K562 (cell line): ENCODE data around the gene GZMM. TPM values are rescaled to one million over a fixed set of nuclear protein-coding genes. Genes with fewer than 3 reads are reported as not detected.

Experiments
- ARID4B ChIP-seq: sonication (generic); formaldehyde crosslinking; IDR thresholded peaks from 2 replicates; pipeline ENCODE4 v1.8.0; 2022; ENCODE audit warnings: mild to moderate bottlenecking, missing genetic modification reagents
- FIP1L1 ChIP-seq: fragments of 200-400 bp; formaldehyde crosslinking; IDR thresholded peaks from 2 replicates; pipeline ENCODE4 v1.6.1; 2018; ENCODE audit warnings: mild to moderate bottlenecking, low read depth, low read length; ENCODE audit not compliant: poor library complexity, severe bottlenecking
- FOS ChIP-seq: IDR thresholded peaks from 3 replicates; pipeline ENCODE4 v1.6.1; 2011; ENCODE audit not compliant: insufficient read length; ENCODE audit errors: extremely low read depth
- HNRNPH1 ChIP-seq: fragments of 200-400 bp; formaldehyde crosslinking; optimal IDR thresholded peaks from 2 replicates; pipeline ENCODE3; 2017; ENCODE audit warnings: low read depth, mild to moderate bottlenecking, low read length, moderate library complexity
- MBD2 ChIP-seq: sonication (generic); IDR thresholded peaks from 2 replicates; pipeline ENCODE4 v1.6.1; 2016; ENCODE audit warnings: low read depth, borderline replicate concordance
- PCBP1 ChIP-seq: fragments of 200-400 bp; formaldehyde crosslinking; IDR thresholded peaks from 2 replicates; pipeline ENCODE4 v1.6.1; 2018; ENCODE audit warnings: mild to moderate bottlenecking, low read depth, low read length; ENCODE audit not compliant: poor library complexity, severe bottlenecking
- POLR3A ChIP-seq: IDR thresholded peaks from 2 replicates; pipeline ENCODE4 v1.6.1; 2011; ENCODE audit warnings: borderline replicate concordance, mild to moderate bottlenecking, moderate library complexity; ENCODE audit not compliant: insufficient read length, insufficient read depth; ENCODE audit errors: extremely low read depth
- RBBP5 ChIP-seq: fragments of 200-600 bp; sonication (generic); IDR thresholded peaks from 2 replicates; pipeline ENCODE4 v1.6.1; 2012; ENCODE audit warnings: borderline replicate concordance, mild to moderate bottlenecking, low read length, control low read depth, inconsistent platforms; ENCODE audit not compliant: insufficient read depth, poor library complexity, severe bottlenecking
- SRSF9 ChIP-seq: fragments of 200-400 bp; formaldehyde crosslinking; IDR thresholded peaks from 2 replicates; pipeline ENCODE4 v1.6.1; 2017; ENCODE audit warnings: low read depth, low read length, borderline replicate concordance
- UBTF ChIP-seq, 2 experiments: IDR thresholded peaks; 2 replicates each; pipeline ENCODE4 v1.6.1; 2012; ENCODE audit warnings: improper control_type of control experiment in 2 of 2, low read depth in 2 of 2, low read length in 2 of 2, borderline replicate concordance in 1 of 2
- XRCC3 ChIP-seq: fragments of 450-650 bp; IDR thresholded peaks from 2 replicates; pipeline ENCODE4 v1.6.1; 2017; ENCODE audit warnings: mild to moderate bottlenecking, moderate library complexity
- ZNF140 ChIP-seq: fragments of 250-450 bp; sonication (Bioruptor Pico); IDR thresholded peaks from 2 replicates; pipeline ENCODE4 v1.8.0; 2021; ENCODE audit warnings: moderate library complexity, mild to moderate bottlenecking, inconsistent platforms
- ZNF639 ChIP-seq, 2 experiments: fragments of 200-800 bp in 1 of 2; sonication (Bioruptor generic) in 1 of 2; sonication (generic) in 1 of 2; formaldehyde crosslinking in 1 of 2; IDR thresholded peaks in 1 of 2; conservative IDR thresholded peaks in 1 of 2; 2 replicates each; pipeline versions ENCODE4 v1.5.0 to v1.6.1; 2016 to 2020; ENCODE audit warnings: missing compliant biosample characterization in 1 of 2, missing genetic modification characterization in 1 of 2, missing genetic modification reagents in 1 of 2
- ZNF696 ChIP-seq: fragments of 250-450 bp; sonication (Bioruptor Pico); conservative IDR thresholded peaks from 2 replicates; pipeline ENCODE4 v1.4.0; 2020; ENCODE audit warnings: mild to moderate bottlenecking, moderate library complexity
- polyA plus RNA-seq, 8 experiments: library from polyadenylated mRNA; depleted of rRNA in 4 of 8; stranded (reverse) in 5 of 8; unstranded in 3 of 8; fragments of >200 nt; fragmentation: Nextera tagmentation in 2 of 8; fragmentation: Illumina TruSeq in 1 of 8; extraction: Ambion mirVana in 2 of 8; extraction: Trizol in 1 of 8; gene quantifications; 2 replicates each; pipeline versions ENCODE4 v1.2.1 to v1.2.3, GENCODE V29; 2011 to 2014; ENCODE audit warnings: inconsistent platforms in 1 of 8, missing spikeins in 1 of 8
- total RNA-seq, 7 experiments: library from RNA; depleted of rRNA in 6 of 7; stranded (reverse); fragments of >200 nt in 6 of 7; fragmentation: Illumina TruSeq in 2 of 7; extraction: Trizol in 2 of 7; gene quantifications; 2 replicates each; pipeline versions ENCODE4 v1.2.1 to v1.2.3, GENCODE V29; 2011 to 2021; ENCODE audit warnings: low replicate concordance in 1 of 7
- TF ChIP-seq, protein P1 (sequence below): sonication (generic); formaldehyde crosslinking; IDR thresholded peaks from 2 replicates; pipeline ENCODE4 v1.8.0; 2023; ENCODE audit warnings: mild to moderate bottlenecking, missing genetic modification reagents

GZMM gene
- total and polyA plus RNA-seq, 9 of the 15 experiments (the other 6 are each of a cell fraction or from before 2014, with no cell fraction given): 0.08 to 2.6 (median 0.70) TPM; not detected in 2

DNA sequence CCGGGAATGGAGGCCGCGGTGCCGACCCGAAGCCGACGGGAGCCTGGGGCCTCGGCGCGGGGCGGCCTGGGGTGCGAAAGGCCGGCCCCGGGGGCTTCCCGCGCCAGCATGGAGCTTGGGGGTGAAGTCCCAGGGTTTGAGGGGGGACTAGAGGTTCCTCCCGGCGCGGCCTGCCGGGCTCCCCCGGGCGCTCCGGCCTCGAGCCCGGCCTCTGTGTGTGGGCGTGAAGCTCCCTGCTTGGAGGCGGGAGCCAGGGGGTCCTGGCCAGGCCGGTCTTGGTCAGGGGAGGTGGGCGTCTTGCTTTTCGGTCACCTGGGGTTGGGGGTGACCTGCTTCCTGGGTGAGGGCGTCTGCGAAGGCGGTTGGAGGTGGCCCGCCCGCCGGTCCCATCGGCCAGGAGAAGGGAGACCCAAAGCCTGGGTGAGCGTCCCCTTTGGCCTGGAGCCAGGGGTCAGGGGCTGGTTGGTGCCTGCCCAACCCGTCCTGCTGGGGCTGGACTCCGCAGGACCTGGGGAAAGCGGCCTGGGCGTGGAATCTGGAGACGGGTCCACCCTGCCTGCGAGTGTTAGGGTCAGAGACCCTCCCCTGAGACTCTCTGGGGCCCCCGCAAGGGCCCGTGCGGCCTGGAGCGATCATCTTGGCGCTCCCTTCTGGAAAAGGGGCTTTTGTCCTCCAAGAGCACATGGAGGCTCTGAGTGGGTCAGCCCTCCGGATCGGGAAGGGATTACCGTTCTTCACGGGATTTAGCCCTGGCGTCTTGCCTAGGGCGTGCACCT is 29.1 kb downstream of the GZMM start (continued):
- TF ChIP-seq ARID4B (CRISPR knock-in tag): peak; percentile 43; the same call in 1 of the 2 replicates
- no peak; the same call in 1 of the 2 replicates for TF ChIP-seq MBD2
- TF ChIP-seq, protein P1, sequence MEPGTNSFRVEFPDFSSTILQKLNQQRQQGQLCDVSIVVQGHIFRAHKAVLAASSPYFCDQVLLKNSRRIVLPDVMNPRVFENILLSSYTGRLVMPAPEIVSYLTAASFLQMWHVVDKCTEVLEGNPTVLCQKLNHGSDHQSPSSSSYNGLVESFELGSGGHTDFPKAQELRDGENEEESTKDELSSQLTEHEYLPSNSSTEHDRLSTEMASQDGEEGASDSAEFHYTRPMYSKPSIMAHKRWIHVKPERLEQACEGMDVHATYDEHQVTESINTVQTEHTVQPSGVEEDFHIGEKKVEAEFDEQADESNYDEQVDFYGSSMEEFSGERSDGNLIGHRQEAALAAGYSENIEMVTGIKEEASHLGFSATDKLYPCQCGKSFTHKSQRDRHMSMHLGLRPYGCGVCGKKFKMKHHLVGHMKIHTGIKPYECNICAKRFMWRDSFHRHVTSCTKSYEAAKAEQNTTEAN (CRISPR knock-in tag): peak; percentile 59; the same call in 1 of the 2 replicates
- peak; percentile 40 to 51; a peak in 1 of 4 replicates for TF ChIP-seq UBTF (IDR thresholded peaks at IDR 0.05; ENCODE audit: borderline replicate concordance in 1 of 2, low read depth in 2 of 2, low read length in 2 of 2)
- no peak for TF ChIP-seq ZNF140 (CRISPR knock-in tag)
- peak; percentile 47 for TF ChIP-seq PCBP1
- peak in 1 of 2 experiments; percentile 17; a peak in 1 of 4 replicates for TF ChIP-seq ZNF639 (CRISPR knock-in tag; conservative IDR thresholded peaks at IDR 0.05 in 1 of 2, IDR thresholded peaks at IDR 0.05 in 1 of 2)
- no peak for TF ChIP-seq XRCC3
- TF ChIP-seq HNRNPH1: no peak
- no peak for TF ChIP-seq FOS
- no peak for TF ChIP-seq ZNF696 (CRISPR knock-in tag)
- TF ChIP-seq FIP1L1: no peak
- no peak for TF ChIP-seq SRSF9
- TF ChIP-seq RBBP5: peak; percentile 44
- TF ChIP-seq POLR3A: no peak
